Measurements from ENCODE around the gene TTBK2.

Gene TTBK2

GRCh38 chr15:42843699-42844098, 76.9 kb downstream of the TTBK2 start:
- Histone ChIP-seq H3K4me1 (ENCODE audit: insufficient read depth, low read length) (no peaks in the 10 kb centered on the region), H2AFZ (ENCODE audit: low read depth, low read length) (no peak overlapping the region), H3K36me3 (ENCODE audit: insufficient read depth, low read length) (peaks cover 5% of the 10 kb centered on the region), H3K4me3 (ENCODE audit: low read length) (no peak overlapping the region), H3K27me3 (ENCODE audit: insufficient read depth, low read length) (no peaks in the 10 kb centered on the region), H3K9me3 (ENCODE audit: low read length) (peaks cover 9% of the 10 kb centered on the region)

- peaks cover 5% of the 10 kb centered on the region for H3K36me3 ChIP-seq (ENCODE audit: insufficient read depth, low read length)
- no peaks in the 10 kb centered on the region for H3K9me3 ChIP-seq (ENCODE audit: low read length)
- H3K4me3 ChIP-seq (ENCODE audit: low read length), result no peak overlapping the region
- H3K4me1 ChIP-seq (ENCODE audit: insufficient read depth, low read length), result no peaks in the 10 kb centered on the region
- no peak overlapping the region for H2AFZ ChIP-seq (ENCODE audit: low read depth, low read length)
- no peaks in the 10 kb centered on the region for H3K27me3 ChIP-seq (ENCODE audit: insufficient read depth, low read length)
Observed at GRCh38 chr15:42836251-42836650, 84.3 kb downstream of the TTBK2 start.

- no peak overlapping the region for H3K4me3 ChIP-seq (ENCODE audit: low read length)
- H3K36me3 ChIP-seq (ENCODE audit: insufficient read depth, low read length), result peaks cover 3% of the 10 kb centered on the region
- H2AFZ ChIP-seq (ENCODE audit: low read depth, low read length), result no peak overlapping the region
- no peaks in the 10 kb centered on the region for H3K4me1 ChIP-seq (ENCODE audit: insufficient read depth, low read length)
- no peaks in the 10 kb centered on the region for H3K27me3 ChIP-seq (ENCODE audit: insufficient read depth, low read length)
- no peaks in the 10 kb centered on the region for H3K9me3 ChIP-seq (ENCODE audit: low read length)
Observed at GRCh38 chr15:42832576-42832975, 88.0 kb downstream of the TTBK2 start.

GRCh38 chr15:42826251-42826890, 94.2 kb downstream of the TTBK2 start:
- Histone ChIP-seq H3K4me3 (ENCODE audit: low read length) (no peak overlapping the region), H3K4me1 (ENCODE audit: insufficient read depth, low read length) (no peaks in the 10 kb centered on the region), H3K9me3 (ENCODE audit: low read length) (no peaks in the 10 kb centered on the region), H3K27me3 (ENCODE audit: insufficient read depth, low read length) (no peaks in the 10 kb centered on the region), H3K36me3 (ENCODE audit: insufficient read depth, low read length) (peaks cover 8% of the 10 kb centered on the region), H2AFZ (ENCODE audit: low read depth, low read length) (no peak overlapping the region)

GRCh38 chr15:42825599-42825998, 95.0 kb downstream of the TTBK2 start:
- Histone ChIP-seq H3K4me1 (ENCODE audit: insufficient read depth, low read length) (no peaks in the 10 kb centered on the region), H3K36me3 (ENCODE audit: insufficient read depth, low read length) (peaks cover 8% of the 10 kb centered on the region), H3K27me3 (ENCODE audit: insufficient read depth, low read length) (no peaks in the 10 kb centered on the region), H2AFZ (ENCODE audit: low read depth, low read length) (no peak overlapping the region), H3K4me3 (ENCODE audit: low read length) (no peak overlapping the region), H3K9me3 (ENCODE audit: low read length) (no peaks in the 10 kb centered on the region)

- no peak overlapping the region for H2AFZ ChIP-seq (ENCODE audit: low read depth, low read length)
Observed at GRCh38 chr15:42820811-42821210, 99.8 kb downstream of the TTBK2 start.

GRCh38 chr15:42819786-42820185, 100.8 kb downstream of the TTBK2 start:
- Histone ChIP-seq H3K4me1 (ENCODE audit: insufficient read depth, low read length) (no peaks in the 10 kb centered on the region), H3K4me3 (ENCODE audit: low read length) (no peak overlapping the region), H3K9me3 (ENCODE audit: low read length) (no peaks in the 10 kb centered on the region), H3K36me3 (ENCODE audit: insufficient read depth, low read length) (peaks cover 4% of the 10 kb centered on the region), H2AFZ (ENCODE audit: low read depth, low read length) (no peak overlapping the region), H3K27me3 (ENCODE audit: insufficient read depth, low read length) (no peaks in the 10 kb centered on the region)

More at GRCh38 chr15:42820811-42821210, 99.8 kb downstream of the TTBK2 start:
- Histone ChIP-seq H3K9me3 (ENCODE audit: low read length) (no peaks in the 10 kb centered on the region), H3K27me3 (ENCODE audit: insufficient read depth, low read length) (no peaks in the 10 kb centered on the region), H3K4me3 (ENCODE audit: low read length) (no peak overlapping the region), H3K36me3 (ENCODE audit: insufficient read depth, low read length) (peaks cover 4% of the 10 kb centered on the region), H3K4me1 (ENCODE audit: insufficient read depth, low read length) (no peaks in the 10 kb centered on the region)

- Histone ChIP-seq H3K9me3 (ENCODE audit: low read length) (no peaks in the 10 kb centered on the region), H3K36me3 (ENCODE audit: insufficient read depth, low read length) (peaks cover 16% of the 10 kb centered on the region), H3K27me3 (ENCODE audit: insufficient read depth, low read length) (no peaks in the 10 kb centered on the region)
Observed at GRCh38 chr15:42811433-42811832, 109.1 kb downstream of the TTBK2 start.

GRCh38 chr15:42808913-42809312, 111.7 kb downstream of the TTBK2 start:
- H2AFZ ChIP-seq (ENCODE audit: low read depth, low read length), result no peak overlapping the region
- no peak overlapping the region for H3K4me3 ChIP-seq (ENCODE audit: low read length)
- peaks cover 18% of the 10 kb centered on the region for H3K36me3 ChIP-seq (ENCODE audit: insufficient read depth, low read length)
- no peaks in the 10 kb centered on the region for H3K27me3 ChIP-seq (ENCODE audit: insufficient read depth, low read length)
- H3K4me1 ChIP-seq (ENCODE audit: insufficient read depth, low read length), result no peaks in the 10 kb centered on the region
- no peaks in the 10 kb centered on the region for H3K9me3 ChIP-seq (ENCODE audit: low read length)

More at GRCh38 chr15:42811433-42811832, 109.1 kb downstream of the TTBK2 start:
- Histone ChIP-seq H3K4me1 (ENCODE audit: insufficient read depth, low read length) (no peaks in the 10 kb centered on the region), H3K4me3 (ENCODE audit: low read length) (no peak overlapping the region), H2AFZ (ENCODE audit: low read depth, low read length) (no peak overlapping the region)

- H3K9me3 ChIP-seq (ENCODE audit: low read length), result peaks cover 2% of the 10 kb centered on the region
- peaks cover 28% of the 10 kb centered on the region for H3K36me3 ChIP-seq (ENCODE audit: insufficient read depth, low read length)
- H3K4me3 ChIP-seq (ENCODE audit: low read length), result no peak overlapping the region
- H3K27me3 ChIP-seq (ENCODE audit: insufficient read depth, low read length), result no peaks in the 10 kb centered on the region
- H3K4me1 ChIP-seq (ENCODE audit: insufficient read depth, low read length), result no peaks in the 10 kb centered on the region
- no peak overlapping the region for H2AFZ ChIP-seq (ENCODE audit: low read depth, low read length)
Observed at GRCh38 chr15:42805266-42805665, 115.3 kb downstream of the TTBK2 start.

GRCh38 chr15:42804739-42805138, 115.8 kb downstream of the TTBK2 start:
- Histone ChIP-seq H3K36me3 (ENCODE audit: insufficient read depth, low read length) (peaks cover 23% of the 10 kb centered on the region), H3K27me3 (ENCODE audit: insufficient read depth, low read length) (no peaks in the 10 kb centered on the region), H3K9me3 (ENCODE audit: low read length) (peaks cover 2% of the 10 kb centered on the region), H2AFZ (ENCODE audit: low read depth, low read length) (no peak overlapping the region), H3K4me3 (ENCODE audit: low read length) (no peak overlapping the region), H3K4me1 (ENCODE audit: insufficient read depth, low read length) (no peaks in the 10 kb centered on the region)

GRCh38 chr15:42803436-42803835, 117.1 kb downstream of the TTBK2 start:
- Histone ChIP-seq H3K4me3 (ENCODE audit: low read length) (no peak overlapping the region), H3K9me3 (ENCODE audit: low read length) (peaks cover 2% of the 10 kb centered on the region), H2AFZ (ENCODE audit: low read depth, low read length) (no peak overlapping the region), H3K4me1 (ENCODE audit: insufficient read depth, low read length) (no peaks in the 10 kb centered on the region), H3K36me3 (ENCODE audit: insufficient read depth, low read length) (peaks cover 18% of the 10 kb centered on the region), H3K27me3 (ENCODE audit: insufficient read depth, low read length) (no peaks in the 10 kb centered on the region)

- Histone ChIP-seq H3K27me3 (ENCODE audit: insufficient read depth, low read length) (no peaks in the 10 kb centered on the region), H3K9me3 (ENCODE audit: low read length) (peaks cover 2% of the 10 kb centered on the region), H3K4me3 (ENCODE audit: low read length) (no peak overlapping the region), H3K4me1 (ENCODE audit: insufficient read depth, low read length) (no peaks in the 10 kb centered on the region), H2AFZ (ENCODE audit: low read depth, low read length) (no peak overlapping the region), H3K36me3 (ENCODE audit: insufficient read depth, low read length) (peaks cover 18% of the 10 kb centered on the region)
Observed at GRCh38 chr15:42802168-42802567, 118.4 kb downstream of the TTBK2 start.
